ENCODE results near the gene WRAP53.

DNA sequence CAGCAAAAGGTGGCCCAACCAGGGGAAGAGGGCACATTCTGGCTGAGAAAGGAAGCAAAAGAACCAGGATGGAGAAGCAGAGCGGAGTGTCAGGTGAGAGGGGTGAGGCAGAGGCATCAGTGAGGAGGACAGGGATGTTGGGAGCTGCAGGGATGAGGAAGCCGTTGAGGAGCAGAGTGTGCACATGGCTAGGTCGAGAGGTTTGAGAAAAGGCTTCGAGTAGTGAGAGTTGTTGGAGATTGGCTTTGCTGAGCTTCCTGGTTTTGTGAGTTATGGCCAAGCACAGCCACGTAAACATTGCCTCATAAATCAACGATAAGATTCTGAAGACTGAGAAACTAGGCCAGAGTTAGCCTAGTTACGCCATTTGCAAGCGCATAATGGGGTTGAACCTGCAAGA is 56.1 kb downstream of the WRAP53 start:
- TF ChIP-seq TAF1 (IDR thresholded peaks at IDR 0.05; ENCODE audit: borderline replicate concordance, insufficient read depth, low read length) (no peak), POLR2AphosphoS5 (IDR thresholded peaks at IDR 0.05; ENCODE audit: low read depth, low read length) (no peak), REST (IDR thresholded peaks at IDR 0.05; ENCODE audit: insufficient read depth in 1 of 2, low read depth in 2 of 2, low read length in 2 of 2) (no peak)

All from PFSK-1 (cell line).